Parathyroid adenoma (tissue), 2 donors: ENCODE measurements around the gene PRELP.

ENCODE experiments used
- H2AFZ ChIP-seq: fragments of 300-600 bp; sonication (generic); one replicate; pipeline ENCODE4 v1.7.0; 2017; ENCODE audit warnings: antibody characterized with exemption, mild to moderate bottlenecking
- H3K27ac ChIP-seq: fragments of 300-600 bp; sonication (generic); one replicate; pipeline ENCODE4 v1.7.0; 2017
- H3K27me3 ChIP-seq: fragments of 300-600 bp; sonication (generic); one replicate; pipeline ENCODE4 v1.7.0; 2017; ENCODE audit warnings: low read length; ENCODE audit not compliant: control insufficient read depth, insufficient read depth
- H3K36me3 ChIP-seq: fragments of 300-600 bp; sonication (generic); one replicate; pipeline ENCODE4 v1.7.0; 2017; ENCODE audit warnings: low read length; ENCODE audit not compliant: control insufficient read depth, insufficient read depth
- H3K4me1 ChIP-seq: fragments of 300-600 bp; sonication (generic); one replicate; pipeline ENCODE4 v1.7.0; 2017; ENCODE audit warnings: control low read depth
- H3K4me2 ChIP-seq: fragments of 300-600 bp; sonication (generic); one replicate; pipeline ENCODE4 v1.7.0; 2017; ENCODE audit warnings: low read length
- H3K4me3 ChIP-seq: fragments of 300-600 bp; sonication (generic); one replicate; pipeline ENCODE4 v1.7.0; 2017; ENCODE audit warnings: low read depth, low read length
- H3K79me2 ChIP-seq: fragments of 300-600 bp; sonication (generic); one replicate; pipeline ENCODE4 v1.7.0; 2017; ENCODE audit warnings: control low read depth
- H3K9ac ChIP-seq: fragments of 300-600 bp; sonication (generic); one replicate; pipeline ENCODE4 v1.7.0; 2017; ENCODE audit warnings: mild to moderate bottlenecking
- H3K9me3 ChIP-seq: fragments of 300-600 bp; sonication (generic); one replicate; pipeline ENCODE4 v1.7.0; 2017; ENCODE audit warnings: low read length; ENCODE audit not compliant: control insufficient read depth
- CTCF ChIP-seq: fragments of 300-600 bp; sonication (generic); IDR thresholded peaks from one replicate; pipeline ENCODE4 v1.7.0; 2017; ENCODE audit warnings: antibody characterized with exemption, mild to moderate bottlenecking
- donor health status: primary hyperparathyroidism.

The PRELP gene

DNA sequence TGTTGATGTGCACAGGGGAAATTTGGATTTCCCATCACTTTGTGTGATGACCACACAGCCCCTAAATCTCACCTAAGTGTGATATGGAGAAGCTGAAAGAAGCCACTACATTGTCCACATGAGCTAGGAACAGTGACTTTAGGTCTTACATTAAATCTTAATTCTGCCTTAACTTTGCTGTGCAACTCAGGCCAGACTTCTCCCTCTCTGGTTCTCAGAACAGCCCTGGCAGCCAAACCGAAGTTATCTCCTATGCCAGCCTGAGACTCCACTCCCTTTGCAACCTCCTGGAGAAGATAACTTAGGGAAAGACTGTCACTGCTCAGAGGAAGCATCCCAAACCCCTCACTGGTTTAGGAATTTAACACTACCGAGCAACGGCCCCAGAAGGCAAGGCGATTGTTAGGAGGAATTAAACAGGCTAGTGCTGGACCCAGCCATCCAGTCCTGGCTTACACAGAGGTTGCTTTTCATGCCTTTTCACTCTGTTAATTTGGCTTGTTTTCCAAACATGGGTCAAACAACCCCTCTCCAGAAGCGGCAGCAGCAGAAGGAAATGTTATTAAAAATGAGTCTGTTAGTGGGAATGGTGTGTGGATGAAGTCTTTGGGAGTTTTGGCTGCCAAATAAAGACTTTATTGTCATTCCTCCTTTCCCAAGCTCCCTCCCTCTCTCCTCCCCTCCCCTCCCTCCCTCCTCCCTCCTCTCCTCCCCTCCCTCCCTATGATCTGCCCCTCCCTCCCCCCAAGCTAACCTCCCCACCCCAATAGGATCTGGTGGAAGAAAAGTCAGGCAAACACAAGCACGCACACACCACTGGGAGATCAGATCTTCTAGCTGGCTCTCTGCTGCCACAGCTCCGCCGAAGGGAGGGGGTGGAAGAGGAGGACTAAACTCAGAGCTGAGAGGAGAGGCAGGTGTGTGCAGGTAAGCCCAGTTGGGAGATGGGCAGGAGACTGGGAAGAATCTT, at the start of gene PRELP:
Gene PRELP (plus strand): TSS at position 795 of the 970 bp plus-strand sequence. CDS start 7,379 bp downstream, outside the sequence.
- Histone ChIP-seq H3K4me1 (no peaks in the 10 kb centered on the region), H3K27ac (no peak within 1 kb of the TSS), H3K36me3 (no peaks in the 10 kb centered on the region), H3K27me3 (no peaks in the 10 kb centered on the region), H3K9ac (no peak within 1 kb of the TSS), H3K79me2 (no peaks in the 10 kb centered on the region), H2AFZ (no peak within 1 kb of the TSS), H3K9me3 (no peaks in the 10 kb centered on the region), H3K4me2 (no peak within 1 kb of the TSS), H3K4me3 (peak within 1 kb of the TSS; percentile 11)
- no peak for TF ChIP-seq CTCF

GRCh38 chr1:203426366-203426765, 49.2 kb upstream of the PRELP start:
- H3K9me3 ChIP-seq: no peaks in the 10 kb centered on the region
- TF ChIP-seq CTCF: no peak
- H3K27ac ChIP-seq: no peak overlapping the region
- H3K79me2 ChIP-seq: no peaks in the 10 kb centered on the region
- H3K4me2 ChIP-seq: no peak overlapping the region
- H3K4me1 ChIP-seq: no peaks in the 10 kb centered on the region
- no peak overlapping the region for H3K9ac ChIP-seq
- no peaks in the 10 kb centered on the region for H3K27me3 ChIP-seq
- H3K36me3 ChIP-seq: no peaks in the 10 kb centered on the region
- no peak overlapping the region for H3K4me3 ChIP-seq
- no peak overlapping the region for H2AFZ ChIP-seq

- H3K9me3 ChIP-seq: no peaks in the 10 kb centered on the region
- no peak for TF ChIP-seq CTCF
- H3K9ac ChIP-seq: no peak overlapping the region
- H3K79me2 ChIP-seq: no peaks in the 10 kb centered on the region
- H2AFZ ChIP-seq: no peak overlapping the region
- H3K4me1 ChIP-seq: no peaks in the 10 kb centered on the region
- no peak overlapping the region for H3K4me3 ChIP-seq
- no peak overlapping the region for H3K4me2 ChIP-seq
- H3K27me3 ChIP-seq: no peaks in the 10 kb centered on the region
- H3K27ac ChIP-seq: no peak overlapping the region
- no peaks in the 10 kb centered on the region for H3K36me3 ChIP-seq
Measured at GRCh38 chr1:203426870-203427269, 48.7 kb upstream of the PRELP start.

DNA sequence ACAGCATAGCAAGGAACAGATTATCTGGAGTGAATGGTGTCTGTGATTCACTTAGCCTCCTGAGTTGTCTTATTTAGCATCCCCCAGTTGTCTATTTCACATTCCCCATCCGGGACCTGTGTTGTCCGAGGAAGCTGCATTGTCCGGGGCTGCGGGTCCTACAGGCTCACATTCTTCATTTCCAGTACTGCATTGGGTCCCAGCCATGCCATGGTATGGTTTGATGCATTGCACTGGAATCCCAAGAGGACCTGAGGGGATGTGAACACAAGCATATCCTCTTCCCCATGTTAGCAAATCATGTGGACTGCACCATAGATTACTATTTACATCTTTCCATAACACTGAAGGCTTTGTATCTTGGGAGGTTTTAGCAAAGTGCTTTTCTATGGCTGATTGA, 48.2 kb upstream of the PRELP start:
- Histone ChIP-seq H3K4me2 (no peak overlapping the region), H3K27ac (no peak overlapping the region), H2AFZ (no peak overlapping the region), H3K36me3 (no peaks in the 10 kb centered on the region), H3K9me3 (no peaks in the 10 kb centered on the region), H3K4me3 (no peak overlapping the region), H3K9ac (no peak overlapping the region), H3K4me1 (no peaks in the 10 kb centered on the region), H3K79me2 (no peaks in the 10 kb centered on the region), H3K27me3 (no peaks in the 10 kb centered on the region)
- no peak for TF ChIP-seq CTCF
